Keratinocyte (primary cell): ENCODE results near the gene TSPEAR. TPM values are rescaled to one million over a fixed set of nuclear protein-coding genes. Genes with fewer than 3 reads are reported as not detected.
"Not testable (repeated sequence)": the region's sequence is repeated elsewhere in the genome, so short reads cannot be mapped to it uniquely, and the experiment has no call there.

Experiments used
- DNase-seq: peaks from one replicate; pipeline ENCODE4 v3.0.0-alpha.2; 2011; ENCODE audit warnings: low read depth, missing footprints, low spot score
- FAIRE-seq: peaks from 2 replicates; lab custom pipeline; 2011; peaks lifted over from hg19 to GRCh38; lab: Jason Lieb, UNC
- H2AFZ ChIP-seq: 2 replicates; pipeline ENCODE4 v1.6.0; 2012; ENCODE audit warnings: low read length, control low read depth, inconsistent platforms; ENCODE audit not compliant: control insufficient read depth
- H3K27ac ChIP-seq: 2 replicates; pipeline ENCODE4 v1.5.1; 2011; ENCODE audit warnings: low read length; ENCODE audit not compliant: control insufficient read depth, insufficient read depth
- H3K27me3 ChIP-seq: 3 replicates; pipeline ENCODE4 v1.6.0; 2011; ENCODE audit warnings: low read length; ENCODE audit not compliant: control insufficient read depth, insufficient read depth; ENCODE audit errors: extremely low read depth
- H3K36me3 ChIP-seq, 2 experiments: 2 replicates in 1 of 2; 3 replicates in 1 of 2; pipeline ENCODE4 v1.5.1; 2011; ENCODE audit warnings: low read length in 2 of 2, mild to moderate bottlenecking in 1 of 2; ENCODE audit not compliant: control insufficient read depth in 2 of 2, insufficient read depth in 2 of 2; ENCODE audit errors: extremely low read depth in 1 of 2
- H3K4me1 ChIP-seq: 3 replicates; pipeline ENCODE4 v1.5.1; 2011; ENCODE audit warnings: low read length; ENCODE audit not compliant: control insufficient read depth, insufficient read depth; ENCODE audit errors: extremely low read depth
- H3K4me2 ChIP-seq: 3 replicates; pipeline ENCODE4 v1.6.0; 2011; ENCODE audit warnings: low read depth, low read length; ENCODE audit not compliant: control insufficient read depth, insufficient read depth; ENCODE audit errors: extremely low read depth
- H3K4me3 ChIP-seq, 3 experiments: fragments of 200-600 bp in 1 of 3; sonication (generic) in 1 of 3; 2 replicates in 2 of 3; 3 replicates in 1 of 3; pipeline ENCODE4 v1.5.1; 2011 to 2016; ENCODE audit warnings: low read length in 3 of 3, mild to moderate bottlenecking in 3 of 3, control low read depth in 2 of 3, inconsistent platforms in 1 of 3, low read depth in 1 of 3, mixed read lengths in 1 of 3, mixed run types in 1 of 3, moderate library complexity in 1 of 3; ENCODE audit not compliant: control insufficient read depth in 2 of 3, insufficient read depth in 2 of 3; ENCODE audit errors: extremely low read depth in 1 of 3
- H3K79me2 ChIP-seq: 2 replicates; pipeline ENCODE4 v1.6.0; 2012; ENCODE audit warnings: low read length; ENCODE audit not compliant: control insufficient read depth, insufficient read depth
- H3K9ac ChIP-seq: 3 replicates; pipeline ENCODE4 v1.6.0; 2011; ENCODE audit warnings: low read length; ENCODE audit not compliant: control insufficient read depth, insufficient read depth; ENCODE audit errors: extremely low read depth
- H3K9me1 ChIP-seq: 3 replicates; pipeline ENCODE4 v1.6.0; 2011; ENCODE audit warnings: low read length; ENCODE audit not compliant: control insufficient read depth, insufficient read depth; ENCODE audit errors: extremely low read depth
- H3K9me3 ChIP-seq: 2 replicates; pipeline ENCODE4 v1.5.1; 2012; ENCODE audit warnings: low read depth, low read length; ENCODE audit not compliant: control insufficient read depth
- H4K20me1 ChIP-seq: 3 replicates; pipeline ENCODE4 v1.6.0; 2011; ENCODE audit warnings: low read length; ENCODE audit not compliant: control insufficient read depth, insufficient read depth; ENCODE audit errors: extremely low read depth
- CTCF ChIP-seq, 3 experiments: IDR thresholded peaks in 1 of 3; conservative IDR thresholded peaks in 1 of 3; optimal IDR thresholded peaks in 1 of 3; 2 replicates in 2 of 3; 3 replicates in 1 of 3; pipeline versions ENCODE3 to v1.5.1; 2011; ENCODE audit warnings: low read length in 3 of 3, mild to moderate bottlenecking in 3 of 3, moderate library complexity in 2 of 3, control low read depth in 1 of 3, inconsistent platforms in 1 of 3; ENCODE audit not compliant: insufficient read depth in 2 of 3; ENCODE audit errors: extremely low read depth in 1 of 3
- EZH2 ChIP-seq: IDR thresholded peaks from one replicate; pipeline ENCODE4 v1.6.1; 2012; ENCODE audit warnings: inconsistent platforms, mild to moderate bottlenecking, low read length, moderate library complexity
- dilution Hi-C: fragments of 300-500 bp; cut with MboI; formaldehyde crosslinking; loops from one replicate; pipeline ENCODE4 v1.7.0; 2020; ENCODE audit warnings: low sequenced_read_pairs; ENCODE audit not compliant: extremely low pct_ligation_motif_present
- polyA plus RNA-seq, 5 experiments: library from polyadenylated mRNA; depleted of rRNA in 3 of 5; stranded (reverse) in 3 of 5; stranded (forward) in 1 of 5; unstranded in 1 of 5; fragments of >200 nt; gene quantifications; 1 replicate in 1 of 5; 2 replicates in 3 of 5; 3 replicates in 1 of 5; pipeline versions ENCODE4 v1.2.1 to v1.2.3, GENCODE V29; 2011 to 2012; ENCODE audit warnings: missing spikeins in 2 of 5, low read depth in 1 of 5, low replicate concordance in 1 of 5

TSPEAR gene
- polyA plus RNA-seq, 1 donor (not counting 4 experiments of a cell fraction or from before 2014, with no cell fraction given): 0.12 TPM

- Histone ChIP-seq H3K9me1 (no peaks in the 10 kb centered on the region), H3K4me3 (no peak overlapping the region), H3K4me2 (no peak overlapping the region), H2AFZ (no peak overlapping the region), H3K79me2 (no peaks in the 10 kb centered on the region), H3K4me1 (no peaks in the 10 kb centered on the region), H4K20me1 (no peaks in the 10 kb centered on the region), H3K27ac (no peak overlapping the region), H3K27me3 (no peaks in the 10 kb centered on the region), H3K9ac (no peak overlapping the region), H3K9me3 (peaks cover 11% of the 10 kb centered on the region), H3K36me3 (no peaks in the 10 kb centered on the region)
- dilution Hi-C loops: no loop called here
- DNase-seq (no peak), FAIRE-seq (no peak)
- no peak for TF ChIP-seq EZH2
- TF ChIP-seq CTCF (optimal IDR thresholded peaks at IDR 0.05 in 1 of 3, IDR thresholded peaks at IDR 0.05 in 1 of 3, conservative IDR thresholded peaks at IDR 0.05 in 1 of 3; ENCODE audit: extremely low read depth in 1 of 3, insufficient read depth in 2 of 3, low read length in 3 of 3): no peak
These were observed 129.3 kb downstream of the TSPEAR start for GRCh38 chr21:44582055-44582454.

GRCh38 chr21:44581158-44581557 lies 130.2 kb downstream of the TSPEAR start:
- Histone ChIP-seq H3K4me2 (no peak overlapping the region), H3K9me1 (no peaks in the 10 kb centered on the region), H3K9me3 (peaks cover 11% of the 10 kb centered on the region), H2AFZ (no peak overlapping the region), H3K27me3 (no peaks in the 10 kb centered on the region), H4K20me1 (no peaks in the 10 kb centered on the region), H3K4me3 (no peak overlapping the region), H3K79me2 (no peaks in the 10 kb centered on the region), H3K36me3 (no peaks in the 10 kb centered on the region), H3K9ac (no peak overlapping the region), H3K27ac (no peak overlapping the region), H3K4me1 (no peaks in the 10 kb centered on the region)
- DNase-seq: no peak
- TF ChIP-seq EZH2: no peak
- TF ChIP-seq CTCF (optimal IDR thresholded peaks at IDR 0.05 in 1 of 3, IDR thresholded peaks at IDR 0.05 in 1 of 3, conservative IDR thresholded peaks at IDR 0.05 in 1 of 3; ENCODE audit: extremely low read depth in 1 of 3, insufficient read depth in 2 of 3, low read length in 3 of 3): no peak
- dilution Hi-C loops: no loop called here
- FAIRE-seq: no peak

GRCh38 chr21:44580231-44580821 lies 131.0 kb downstream of the TSPEAR start, which contains the start of gene KRTAP10-5:
TSS of gene KRTAP10-5 (minus strand) at chr21:44580604. CDS start at chr21:44580578, 26 bp downstream.
- peaks cover 11% of the 10 kb centered on the region for H3K9me3 ChIP-seq
- FAIRE-seq, H3K36me3 ChIP-seq, H3K4me1 ChIP-seq, H3K4me3 ChIP-seq, H3K4me2 ChIP-seq, H3K79me2 ChIP-seq, H3K27me3 ChIP-seq, H3K27ac ChIP-seq, dilution Hi-C loops, H2AFZ ChIP-seq, H3K9ac ChIP-seq, H4K20me1 ChIP-seq, H3K9me1 ChIP-seq, DNase-seq: not testable (repeated sequence)
